WI38 (cell line): ENCODE data around the gene SLC39A13.

ENCODE experiments used
- H3K4me3 ChIP-seq: 2 replicates; pipeline ENCODE4 v1.5.1; 2011; ENCODE audit warnings: low read depth, mild to moderate bottlenecking, control low read depth, low read length
- TF ChIP-seq, protein P1 (sequence below): IDR thresholded peaks from 2 replicates; pipeline ENCODE4 v1.5.1; 2012; ENCODE audit warnings: low read depth, mild to moderate bottlenecking, control low read depth, low read length

The SLC39A13 gene

DNA sequence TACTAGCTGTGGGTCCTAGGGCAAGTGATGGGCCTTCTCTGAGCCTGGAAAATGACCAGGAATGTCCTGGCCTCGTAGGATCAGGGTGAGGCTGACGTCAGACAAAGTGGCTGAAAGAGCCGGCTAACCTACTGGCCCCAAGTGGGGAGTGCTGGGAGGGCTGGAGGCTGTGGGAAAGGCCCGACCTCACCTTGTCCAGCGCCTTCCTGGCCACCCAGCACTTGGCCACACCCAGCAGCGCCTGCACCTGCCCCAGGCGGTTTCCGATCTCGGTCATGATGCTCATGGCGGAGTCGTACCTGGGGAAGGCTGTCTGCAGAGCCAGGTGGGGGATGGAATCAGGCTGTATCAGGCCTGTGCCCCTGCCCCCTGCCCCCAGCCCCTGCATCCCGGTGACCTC is 33.0 kb downstream of the SLC39A13 start:
- TF ChIP-seq, protein P1, sequence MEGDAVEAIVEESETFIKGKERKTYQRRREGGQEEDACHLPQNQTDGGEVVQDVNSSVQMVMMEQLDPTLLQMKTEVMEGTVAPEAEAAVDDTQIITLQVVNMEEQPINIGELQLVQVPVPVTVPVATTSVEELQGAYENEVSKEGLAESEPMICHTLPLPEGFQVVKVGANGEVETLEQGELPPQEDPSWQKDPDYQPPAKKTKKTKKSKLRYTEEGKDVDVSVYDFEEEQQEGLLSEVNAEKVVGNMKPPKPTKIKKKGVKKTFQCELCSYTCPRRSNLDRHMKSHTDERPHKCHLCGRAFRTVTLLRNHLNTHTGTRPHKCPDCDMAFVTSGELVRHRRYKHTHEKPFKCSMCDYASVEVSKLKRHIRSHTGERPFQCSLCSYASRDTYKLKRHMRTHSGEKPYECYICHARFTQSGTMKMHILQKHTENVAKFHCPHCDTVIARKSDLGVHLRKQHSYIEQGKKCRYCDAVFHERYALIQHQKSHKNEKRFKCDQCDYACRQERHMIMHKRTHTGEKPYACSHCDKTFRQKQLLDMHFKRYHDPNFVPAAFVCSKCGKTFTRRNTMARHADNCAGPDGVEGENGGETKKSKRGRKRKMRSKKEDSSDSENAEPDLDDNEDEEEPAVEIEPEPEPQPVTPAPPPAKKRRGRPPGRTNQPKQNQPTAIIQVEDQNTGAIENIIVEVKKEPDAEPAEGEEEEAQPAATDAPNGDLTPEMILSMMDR, result no peak
- no peak overlapping the region for H3K4me3 ChIP-seq

DNA sequence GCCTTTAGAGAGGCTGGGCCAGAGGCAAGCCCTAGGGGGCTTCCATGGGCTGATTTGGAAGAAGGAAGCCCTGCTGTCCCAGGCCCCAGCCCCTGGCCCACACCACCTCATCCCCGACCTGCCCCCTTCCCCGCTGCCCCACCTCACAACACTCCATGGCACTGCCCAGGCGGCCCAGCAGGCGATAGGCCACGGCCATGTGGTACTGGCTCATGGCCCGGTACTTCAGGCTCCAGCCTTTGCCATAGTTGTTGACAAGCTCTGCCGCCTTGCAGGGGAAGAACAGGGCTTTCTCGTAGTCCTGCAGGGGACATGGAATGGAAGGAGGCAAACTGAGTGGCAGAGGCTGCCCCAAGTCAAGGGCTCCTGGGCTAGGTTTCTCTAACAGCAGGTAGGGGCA is 34.1 kb downstream of the SLC39A13 start:
- no peak overlapping the region for H3K4me3 ChIP-seq
- TF ChIP-seq, protein P1, result no peak

DNA sequence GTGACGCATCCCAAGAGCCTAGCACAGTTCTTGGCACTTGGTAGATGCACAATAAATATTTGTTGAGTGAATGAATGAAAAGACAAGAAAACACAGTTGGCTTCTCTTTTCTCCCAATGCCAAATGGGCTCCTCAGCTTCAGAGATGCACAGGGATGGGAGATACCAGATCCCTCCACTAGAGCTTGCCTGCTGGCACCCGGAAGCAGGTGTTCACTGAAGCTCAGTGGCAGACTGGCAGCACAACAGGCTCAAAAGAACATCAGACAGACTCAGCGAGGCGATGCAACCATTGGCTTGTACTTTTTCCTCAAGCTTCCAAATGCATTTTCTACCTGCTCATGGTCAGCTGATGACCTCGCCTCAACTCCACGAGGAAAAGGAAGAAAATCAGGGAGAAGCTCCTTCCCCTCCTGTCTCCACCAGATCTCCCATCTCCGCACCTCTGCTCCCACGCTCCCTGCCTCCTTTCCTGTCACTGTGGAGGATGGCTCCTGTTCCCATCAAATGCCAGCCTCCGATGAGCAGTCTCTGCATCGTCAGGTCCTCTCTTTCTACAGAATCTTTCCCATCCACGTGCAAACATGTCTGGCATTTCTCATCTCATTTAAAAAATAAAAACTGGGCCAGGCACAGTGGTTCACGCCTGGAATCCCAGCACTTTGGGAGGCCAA is 34.8 kb downstream of the SLC39A13 start:
- no peak overlapping the region for H3K4me3 ChIP-seq
- TF ChIP-seq, protein P1, result no peak

DNA sequence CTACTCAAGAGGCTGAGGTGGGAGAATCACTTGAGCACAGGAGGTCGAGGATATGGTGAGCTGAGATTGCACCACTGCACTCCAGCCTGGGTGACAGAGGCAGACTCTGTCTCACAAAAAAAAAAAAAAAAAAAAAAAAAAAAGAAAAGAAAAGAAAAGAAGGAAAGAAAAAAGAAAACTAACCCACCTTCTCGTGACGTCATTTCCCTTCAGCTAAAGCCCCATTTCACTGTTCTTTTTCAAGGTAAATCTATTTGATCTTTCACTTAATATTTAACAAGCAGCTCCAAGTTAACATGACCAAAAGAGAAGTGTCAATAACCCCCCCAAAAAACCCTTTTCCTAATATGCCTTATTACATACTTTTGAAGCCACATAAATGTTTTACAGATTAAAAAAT is 35.4 kb downstream of the SLC39A13 start:
- no peak overlapping the region for H3K4me3 ChIP-seq
- TF ChIP-seq, protein P1, result no peak

DNA sequence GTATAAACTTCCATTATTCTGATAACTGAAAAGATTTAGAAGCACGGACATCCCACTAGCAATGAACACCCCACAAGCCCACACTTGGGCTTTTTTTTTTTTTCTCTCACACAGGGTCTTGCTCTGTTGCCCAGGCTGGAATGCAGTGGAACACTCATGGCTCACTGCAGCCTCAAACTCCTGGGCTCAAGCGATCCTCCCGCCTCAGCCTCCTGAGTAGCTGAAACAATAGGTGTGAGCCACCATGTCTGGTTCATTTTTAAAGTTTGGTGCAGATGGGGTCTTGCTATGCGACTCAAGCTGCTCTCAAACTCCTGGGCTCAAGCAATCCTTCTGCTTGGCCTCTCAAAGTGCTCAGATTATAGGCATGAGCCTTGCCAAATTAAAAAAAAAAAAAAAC is 37.5 kb downstream of the SLC39A13 start:
- H3K4me3 ChIP-seq, result no peak overlapping the region
- TF ChIP-seq, protein P1, result no peak

DNA sequence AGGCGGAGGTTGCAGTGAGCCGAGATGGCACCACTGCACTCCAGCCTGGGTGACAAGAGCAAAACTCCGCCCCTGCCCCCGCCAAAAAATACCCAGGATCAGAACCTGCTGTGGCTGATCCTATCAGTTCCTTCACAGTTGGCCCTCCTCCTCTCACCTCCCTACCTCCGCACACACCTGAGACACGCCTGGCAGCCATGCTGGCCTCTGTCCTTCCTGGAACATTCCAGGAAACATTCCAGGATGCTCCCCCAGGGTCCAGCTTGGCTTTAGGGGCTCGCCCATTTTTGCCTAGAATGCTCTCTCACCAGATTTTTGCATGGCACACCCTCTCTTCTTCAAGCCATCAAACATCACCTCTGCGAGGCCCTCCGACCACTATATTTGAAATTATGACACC is 38.4 kb downstream of the SLC39A13 start:
- no peak overlapping the region for H3K4me3 ChIP-seq
- TF ChIP-seq, protein P1, result no peak

DNA sequence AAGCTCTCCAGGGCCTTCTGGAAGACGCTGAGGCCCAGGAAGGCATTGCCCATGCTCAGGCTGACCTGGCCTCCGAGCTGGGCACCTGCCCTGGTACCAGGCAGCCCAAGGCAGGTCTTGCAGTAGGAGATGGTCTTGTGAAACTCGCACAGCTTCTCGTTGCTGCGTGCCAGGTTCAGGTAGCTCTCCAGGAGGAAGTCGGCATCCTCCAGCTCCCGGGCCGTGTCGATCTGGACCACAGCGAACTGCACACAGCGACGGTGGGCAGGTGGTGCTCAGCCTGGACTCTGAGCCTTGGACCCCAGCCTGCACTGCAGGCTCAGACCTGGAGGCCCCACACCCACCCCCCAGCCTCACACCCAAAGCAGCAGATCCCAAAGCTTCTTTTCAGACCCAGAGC is 39.5 kb downstream of the SLC39A13 start:
- TF ChIP-seq, protein P1, result no peak
- H3K4me3 ChIP-seq, result no peak overlapping the region
